Measurements from ENCODE around the gene CAMK1D. TPM values are rescaled to one million over a fixed set of nuclear protein-coding genes. Genes with fewer than 3 reads are reported as not detected.

Gene CAMK1D
- total RNA-seq, 2 experiments from 2014 or later, result 19.0 to 25.6 TPM

- Histone ChIP-seq H3K36me3 (ENCODE audit: insufficient read depth, low read length) (no peaks in the 10 kb centered on the region), H3K79me2 (ENCODE audit: insufficient read depth, low read depth, low read length) (no peaks in the 10 kb centered on the region; the same call in 1 of the 2 replicates), H3K4me3 (ENCODE audit: low read depth, low read length, poor library complexity, severe bottlenecking) (no peak overlapping the region), H3K4me2 (ENCODE audit: low read length) (no peak overlapping the region), H3K27ac (ENCODE audit: low read depth, low read length, poor library complexity, severe bottlenecking) (no peak overlapping the region), H3K9me2 (ENCODE audit: insufficient read depth, low read length) (no peaks in the 10 kb centered on the region), H4K20me1 (ENCODE audit: insufficient read depth, low read length) (no peaks in the 10 kb centered on the region), H3K4me1 (ENCODE audit: insufficient read depth, low read length, poor library complexity, severe bottlenecking) (no peaks in the 10 kb centered on the region), H3K9me3 (ENCODE audit: low read length) (no peaks in the 10 kb centered on the region), H2AFZ (ENCODE audit: low read length) (no peak overlapping the region)
- TF ChIP-seq, protein P1, sequence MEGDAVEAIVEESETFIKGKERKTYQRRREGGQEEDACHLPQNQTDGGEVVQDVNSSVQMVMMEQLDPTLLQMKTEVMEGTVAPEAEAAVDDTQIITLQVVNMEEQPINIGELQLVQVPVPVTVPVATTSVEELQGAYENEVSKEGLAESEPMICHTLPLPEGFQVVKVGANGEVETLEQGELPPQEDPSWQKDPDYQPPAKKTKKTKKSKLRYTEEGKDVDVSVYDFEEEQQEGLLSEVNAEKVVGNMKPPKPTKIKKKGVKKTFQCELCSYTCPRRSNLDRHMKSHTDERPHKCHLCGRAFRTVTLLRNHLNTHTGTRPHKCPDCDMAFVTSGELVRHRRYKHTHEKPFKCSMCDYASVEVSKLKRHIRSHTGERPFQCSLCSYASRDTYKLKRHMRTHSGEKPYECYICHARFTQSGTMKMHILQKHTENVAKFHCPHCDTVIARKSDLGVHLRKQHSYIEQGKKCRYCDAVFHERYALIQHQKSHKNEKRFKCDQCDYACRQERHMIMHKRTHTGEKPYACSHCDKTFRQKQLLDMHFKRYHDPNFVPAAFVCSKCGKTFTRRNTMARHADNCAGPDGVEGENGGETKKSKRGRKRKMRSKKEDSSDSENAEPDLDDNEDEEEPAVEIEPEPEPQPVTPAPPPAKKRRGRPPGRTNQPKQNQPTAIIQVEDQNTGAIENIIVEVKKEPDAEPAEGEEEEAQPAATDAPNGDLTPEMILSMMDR (conservative IDR thresholded peaks at IDR 0.05; ENCODE audit: low read length), result no peak
- CTCF ChIA-PET (ENCODE audit: unreplicated experiment), result no interaction called here
- no TSS peak for BruUV-seq (replicated peaks)
- no peak for DNase-seq (ENCODE audit: low spot score)
- POLR2A ChIA-PET, result interaction anchor here (1.2 kb wide), 1 partner anchor 66 kb away, joined by 3 read pairs; no protein-coding TSS in a partner anchor
- intact Hi-C loops (cut with micrococcal nuclease; ENCODE audit: unreplicated experiment), result no loop called here
Observed at GRCh38 chr10:12418725-12419261, 69.4 kb downstream of the CAMK1D start.

DNA sequence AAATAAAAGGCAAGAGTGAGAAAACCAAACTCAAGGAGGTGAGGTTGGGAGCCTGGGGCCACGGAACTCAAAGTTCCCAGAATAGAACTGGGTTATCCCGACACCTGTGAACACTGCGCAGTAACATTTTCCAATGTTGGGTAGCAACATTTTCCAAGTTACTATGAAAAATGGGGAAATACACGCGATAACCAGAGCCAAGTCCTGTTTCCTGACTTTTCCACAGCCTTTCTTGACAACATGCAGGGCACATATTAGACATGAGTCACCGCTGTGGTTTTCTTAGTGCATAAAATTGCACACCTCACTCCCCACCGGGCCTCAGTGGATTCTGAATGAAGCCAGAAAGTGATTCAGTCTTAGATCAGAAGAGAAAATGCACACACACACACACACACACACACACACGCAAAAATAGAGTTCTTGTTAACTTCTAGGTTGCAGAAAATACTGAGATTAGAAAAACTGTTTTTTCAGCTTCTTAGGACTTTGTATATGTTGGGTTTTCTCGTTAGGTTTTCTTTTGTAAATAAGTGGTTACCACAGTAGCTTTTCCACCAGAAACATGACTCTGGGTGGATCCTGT, 70.0 kb downstream of the CAMK1D start:
- Histone ChIP-seq H3K4me2 (ENCODE audit: low read length) (no peak overlapping the region), H3K36me3 (ENCODE audit: insufficient read depth, low read length) (0 out of 2 replicates have a peak, but pooled peaks cover under 1% of the 10 kb centered on the region), H3K27ac (ENCODE audit: low read depth, low read length, poor library complexity, severe bottlenecking) (no peak overlapping the region), H3K4me3 (ENCODE audit: low read depth, low read length, poor library complexity, severe bottlenecking) (no peak overlapping the region), H3K79me2 (ENCODE audit: insufficient read depth, low read depth, low read length) (no peaks in the 10 kb centered on the region; the same call in 1 of the 2 replicates), H3K9me2 (ENCODE audit: insufficient read depth, low read length) (no peaks in the 10 kb centered on the region), H3K4me1 (ENCODE audit: insufficient read depth, low read length, poor library complexity, severe bottlenecking) (peaks cover under 1% of the 10 kb centered on the region), H2AFZ (ENCODE audit: low read length) (no peak overlapping the region), H3K9me3 (ENCODE audit: low read length) (no peaks in the 10 kb centered on the region), H4K20me1 (ENCODE audit: insufficient read depth, low read length) (no peaks in the 10 kb centered on the region)
- BruUV-seq (replicated peaks), result no TSS peak
- intact Hi-C loops (cut with micrococcal nuclease; ENCODE audit: unreplicated experiment), result no loop called here
- DNase-seq (ENCODE audit: low spot score), result no peak
- TF ChIP-seq, protein P1 (conservative IDR thresholded peaks at IDR 0.05; ENCODE audit: low read length), result no peak
- TF ChIP-seq EZH2phosphoT487 (IDR thresholded peaks at IDR 0.05; ENCODE audit: borderline replicate concordance, low read depth, low read length), result no peak
- ChIA-PET POLR2A (interaction anchor here (0.7 to 1.2 kb wide), 3 partner anchors 55 to 68 kb away, joined by 3 to 4 read pairs (median 3); no protein-coding TSS in a partner anchor), CTCF (ENCODE audit: unreplicated experiment) (no interaction called here)

- ChIA-PET CTCF (ENCODE audit: unreplicated experiment) (no interaction called here), POLR2A (interaction anchor here (0.7 kb wide), 2 partner anchors 16 to 534 kb away, joined by 3 to 5 read pairs; no protein-coding TSS in a partner anchor)
- no TSS peak for BruUV-seq (replicated peaks)
- Histone ChIP-seq H3K79me2 (ENCODE audit: insufficient read depth, low read depth, low read length) (no peaks in the 10 kb centered on the region; the same call in 1 of the 2 replicates), H3K4me1 (ENCODE audit: insufficient read depth, low read length, poor library complexity, severe bottlenecking) (peaks cover 13% of the 10 kb centered on the region), H3K4me3 (ENCODE audit: low read depth, low read length, poor library complexity, severe bottlenecking) (no peak overlapping the region), H3K9me2 (ENCODE audit: insufficient read depth, low read length) (no peaks in the 10 kb centered on the region), H4K20me1 (ENCODE audit: insufficient read depth, low read length) (no peaks in the 10 kb centered on the region), H3K27ac (ENCODE audit: low read depth, low read length, poor library complexity, severe bottlenecking) (no peak overlapping the region), H3K36me3 (ENCODE audit: insufficient read depth, low read length) (peaks cover 7% of the 10 kb centered on the region), H3K4me2 (ENCODE audit: low read length) (no peak overlapping the region), H3K9me3 (ENCODE audit: low read length) (no peaks in the 10 kb centered on the region), H2AFZ (ENCODE audit: low read length) (no peak overlapping the region)
- no peak for DNase-seq (ENCODE audit: low spot score)
- intact Hi-C loops (cut with micrococcal nuclease; ENCODE audit: unreplicated experiment), result no loop called here
- no peak for TF ChIP-seq EZH2phosphoT487 (IDR thresholded peaks at IDR 0.05; ENCODE audit: borderline replicate concordance, low read depth, low read length)
Observed at GRCh38 chr10:12420530-12421120, 71.3 kb downstream of the CAMK1D start.

Data from OCI-LY7 (cell line).